GM21737 (cell line): Measurements from ENCODE around the gene RDX.
A peak's percentile ranks its signal among the peaks of the same experiment; 100 is the strongest.

ENCODE experiments used
- ATAC-seq: cut with Tn5 transposase; IDR thresholded peaks from one replicate; pipeline ENCODE4 v1.9.1; 2021; ENCODE audit warnings: mild to moderate bottlenecking, moderate library complexity; ENCODE audit not compliant: unreplicated experiment

Gene RDX

DNA sequence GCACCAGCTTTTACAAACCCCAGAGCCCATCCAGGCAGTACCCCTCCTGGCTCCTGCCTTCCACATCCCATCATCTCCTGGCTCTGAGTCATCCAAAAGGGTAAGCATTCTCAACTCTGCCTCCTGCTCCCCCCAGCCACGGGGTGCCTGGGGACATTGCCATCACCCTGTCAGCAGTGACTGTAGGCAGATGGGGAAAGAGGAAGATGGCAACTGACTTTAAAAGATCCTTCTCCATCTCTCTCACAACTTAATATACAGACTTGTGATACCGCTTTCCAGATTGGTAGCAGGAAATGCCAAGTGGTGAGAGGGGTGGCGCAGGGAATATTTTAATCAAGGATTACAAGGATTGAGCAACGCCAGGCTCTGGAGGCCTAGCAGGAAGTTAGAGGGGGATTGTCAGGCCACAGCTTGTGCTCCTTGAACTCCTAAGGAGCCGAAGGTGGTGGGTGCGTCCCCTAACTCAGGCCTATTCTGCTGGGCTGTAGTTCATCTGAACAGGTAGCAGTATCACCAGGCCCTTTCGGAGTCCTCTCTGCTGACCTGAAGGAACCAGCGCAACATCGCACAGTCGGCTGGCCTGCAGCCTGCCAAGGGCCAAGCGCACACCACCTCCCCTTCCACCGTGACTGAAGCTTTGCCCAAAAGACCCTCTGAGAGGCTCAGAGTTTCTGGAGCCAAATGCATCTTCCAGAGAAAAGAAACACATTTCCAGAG, 119.9 kb downstream of the RDX start:
- no peak for ATAC-seq

DNA sequence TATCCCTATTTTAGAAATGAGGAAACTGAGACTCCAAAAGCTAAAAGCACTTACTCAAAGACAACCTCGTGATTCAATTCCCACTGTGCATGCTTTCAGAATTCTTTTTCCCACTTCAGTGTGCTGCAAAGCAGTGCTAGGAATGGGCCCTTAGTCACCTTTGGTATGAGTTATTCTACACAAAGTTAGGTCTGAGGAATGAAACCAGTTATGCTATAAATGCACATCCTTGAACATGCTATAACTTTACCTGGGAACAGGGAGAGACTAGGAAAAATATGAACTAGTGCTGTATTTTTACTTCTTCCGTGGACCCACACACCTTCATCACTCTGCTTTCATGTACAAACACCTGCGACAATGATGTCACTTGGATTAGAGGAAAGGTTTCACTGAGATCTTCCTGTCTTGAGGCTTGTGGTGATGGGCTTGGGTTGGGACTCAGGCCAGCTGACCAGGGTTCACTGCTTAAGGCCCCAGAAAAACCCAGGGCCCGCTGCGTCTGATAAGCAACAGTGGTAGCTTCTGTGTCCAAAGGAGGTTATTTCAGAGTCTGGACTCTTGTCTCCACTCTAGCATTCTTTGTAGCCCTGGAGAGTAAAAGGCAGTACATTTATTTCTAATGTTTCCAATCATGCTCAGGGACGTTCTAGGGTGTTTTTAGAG, 121.6 kb downstream of the RDX start:
- ATAC-seq: no peak

DNA sequence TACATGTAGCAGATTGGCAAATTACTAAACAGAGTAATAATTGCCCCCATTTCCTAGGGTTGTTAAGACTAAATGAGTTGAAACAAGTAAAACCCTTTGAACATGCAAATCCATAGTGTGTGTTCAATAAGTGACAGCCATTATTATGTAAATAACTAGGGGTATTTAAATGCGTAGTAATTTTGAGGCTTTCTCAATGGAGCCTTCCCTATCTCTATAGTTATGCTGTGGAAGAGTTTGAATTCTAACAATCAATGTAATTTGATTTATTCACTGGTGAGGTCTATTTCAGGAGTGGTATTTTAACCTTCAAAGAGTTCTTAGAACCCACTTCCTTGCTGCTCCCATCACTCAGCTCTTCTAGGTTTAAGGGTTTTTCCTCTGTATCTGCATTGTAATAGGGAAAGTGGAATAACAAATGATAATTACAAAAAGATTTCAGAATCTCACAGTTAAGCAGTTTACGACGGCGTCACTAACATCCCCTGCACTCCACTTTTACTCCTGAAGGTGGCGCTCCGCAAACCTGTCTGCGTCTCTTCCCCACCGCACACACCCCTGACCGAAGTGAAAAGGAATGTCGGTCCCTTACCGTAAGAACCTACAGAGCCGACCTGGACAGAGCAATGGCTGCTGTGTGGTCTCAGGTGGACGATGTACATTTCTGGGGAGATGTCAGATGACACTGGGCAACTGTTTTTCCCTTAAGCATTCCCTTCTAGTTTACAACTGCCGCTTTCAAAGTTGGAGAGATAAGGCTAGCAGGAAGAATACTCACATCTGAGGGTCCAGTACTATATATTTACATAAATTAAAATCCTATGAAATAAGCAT, 122.4 kb downstream of the RDX start:
- ATAC-seq: peak; percentile 59

DNA sequence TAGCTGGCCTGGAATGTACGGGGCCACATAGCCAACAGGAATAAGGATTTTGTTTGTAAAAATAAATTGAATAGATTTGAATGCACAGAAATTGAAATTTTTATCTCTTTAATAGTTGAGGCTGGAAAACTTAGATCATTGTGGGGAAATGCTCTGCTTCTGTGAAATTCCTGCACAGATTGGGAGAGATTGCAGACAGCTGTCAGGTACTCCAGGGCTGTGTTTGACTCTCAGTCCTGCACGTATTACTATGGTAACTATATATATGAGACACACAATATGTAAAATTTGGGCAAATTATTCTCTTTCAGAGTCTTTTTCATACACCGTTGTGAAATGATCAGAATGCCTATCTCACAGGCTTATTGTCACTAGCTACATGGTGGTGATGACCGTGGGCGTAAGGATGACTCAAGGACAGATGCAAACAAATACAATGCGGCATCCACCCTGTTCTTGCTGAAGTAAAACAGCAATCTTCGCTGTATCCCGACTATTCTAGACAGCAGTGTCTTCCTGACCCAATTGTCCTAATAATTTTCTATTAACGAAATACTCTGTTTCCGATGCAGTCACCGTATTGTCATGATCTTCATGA, 123.8 kb downstream of the RDX start:
- ATAC-seq: no peak

DNA sequence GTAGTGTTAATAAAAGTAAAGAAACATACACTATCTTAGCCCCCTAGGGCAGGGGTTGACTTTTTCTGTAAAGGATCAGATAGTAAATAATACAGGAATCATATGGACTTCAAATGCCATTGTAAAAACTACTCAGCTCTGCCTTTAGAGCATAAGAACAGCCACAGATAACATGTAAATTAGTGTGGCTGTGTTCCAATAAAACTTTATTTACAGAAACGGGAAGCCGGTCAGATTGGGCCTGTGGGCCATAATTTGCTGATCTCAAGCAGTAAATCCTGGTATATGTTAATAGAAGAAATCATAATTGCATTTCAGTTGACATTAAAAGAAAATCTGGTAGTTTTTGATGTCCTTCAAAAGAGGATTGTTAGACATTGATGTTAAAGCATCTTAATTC, 126.7 kb downstream of the RDX start:
- ATAC-seq: no peak

DNA sequence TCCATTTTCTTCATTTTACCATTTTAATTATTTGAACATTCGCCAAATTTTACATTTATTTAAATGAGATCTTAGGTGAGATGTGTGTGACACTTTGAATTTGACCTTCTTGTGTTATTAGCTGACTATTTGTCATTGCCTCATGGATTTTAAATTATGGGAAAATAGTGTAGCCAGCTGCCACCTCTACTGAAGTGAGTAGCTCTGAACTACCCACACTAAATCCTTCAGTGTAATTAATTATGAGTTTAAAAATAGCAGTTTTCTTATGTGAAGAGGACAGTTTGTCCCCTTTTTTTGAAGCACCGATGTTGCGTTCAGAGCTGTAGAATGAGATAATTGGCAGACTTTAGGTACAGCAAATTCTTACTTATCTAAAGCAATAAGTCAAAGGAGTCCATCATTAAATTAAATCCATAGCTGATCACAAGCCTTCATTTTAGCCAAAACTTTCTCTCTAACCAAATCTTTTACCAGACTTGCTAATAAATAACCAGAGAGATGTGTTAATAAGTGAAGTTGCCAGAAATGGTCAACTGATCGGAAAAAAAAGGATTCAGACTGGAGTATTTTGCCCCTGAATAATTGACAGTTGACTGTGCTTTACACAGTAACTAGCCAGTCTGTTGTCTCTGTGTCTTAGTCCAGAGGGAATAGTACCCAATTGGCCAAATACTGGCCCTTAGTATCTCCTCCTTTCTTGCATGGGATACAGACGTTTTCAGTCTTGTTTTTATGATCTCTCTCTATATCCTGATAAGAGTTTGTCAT, 128.2 kb downstream of the RDX start:
- ATAC-seq: no peak

DNA sequence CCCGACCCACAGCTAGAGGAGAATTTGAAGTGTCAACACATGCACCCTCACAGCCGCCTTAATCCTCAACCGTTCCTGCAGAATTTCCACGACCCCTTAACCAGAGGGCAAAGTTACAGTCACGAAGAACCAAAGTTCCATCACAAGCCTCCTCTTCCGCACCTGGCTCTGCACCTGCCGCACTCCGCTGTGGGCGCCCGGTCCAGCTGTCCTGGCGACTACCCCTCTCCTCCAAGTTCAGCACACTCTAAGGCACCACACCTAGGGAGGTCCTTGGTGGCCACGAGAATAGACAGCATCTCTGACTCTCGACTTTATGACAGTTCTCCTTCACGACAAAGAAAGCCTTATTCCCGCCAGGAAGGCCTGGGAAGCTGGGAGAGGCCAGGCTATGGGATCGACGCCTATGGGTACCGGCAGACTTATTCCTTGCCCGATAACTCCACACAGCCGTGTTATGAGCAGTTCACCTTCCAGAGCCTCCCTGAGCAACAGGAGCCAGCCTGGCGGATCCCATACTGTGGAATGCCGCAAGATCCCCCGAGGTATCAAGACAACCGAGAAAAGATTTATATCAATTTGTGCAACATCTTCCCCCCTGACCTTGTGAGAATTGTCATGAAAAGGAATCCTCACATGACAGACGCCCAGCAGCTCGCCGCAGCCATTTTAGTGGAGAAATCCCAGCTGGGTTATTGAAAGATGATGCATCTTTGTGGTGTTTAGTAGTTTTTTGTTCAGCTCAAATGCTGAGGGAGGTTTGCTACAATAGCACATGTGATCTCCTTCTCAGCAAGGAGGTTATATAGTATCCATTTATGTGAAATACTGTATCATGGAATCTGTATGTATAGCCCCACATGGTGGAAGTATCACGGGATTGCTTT, 131.1 kb downstream of the RDX start:
- no peak for ATAC-seq

DNA sequence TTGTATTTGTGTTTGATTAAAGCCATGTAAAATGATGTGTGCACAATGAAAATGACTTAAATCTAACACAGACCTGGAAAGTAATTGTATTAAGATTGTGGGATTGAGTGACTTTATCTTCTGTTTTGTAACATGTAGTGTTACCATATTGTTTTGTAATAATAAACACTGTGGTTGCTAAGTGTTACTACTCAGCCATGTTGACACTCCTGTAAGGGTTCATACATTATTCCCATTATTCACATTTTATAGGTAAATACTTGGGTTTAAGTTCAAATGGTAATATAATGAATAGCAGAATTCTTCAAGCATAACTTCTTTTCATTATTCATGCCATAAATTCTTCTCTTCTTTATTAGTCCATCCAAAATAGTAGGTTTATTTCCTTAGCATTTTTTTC, 134.2 kb downstream of the RDX start:
- no peak for ATAC-seq

DNA sequence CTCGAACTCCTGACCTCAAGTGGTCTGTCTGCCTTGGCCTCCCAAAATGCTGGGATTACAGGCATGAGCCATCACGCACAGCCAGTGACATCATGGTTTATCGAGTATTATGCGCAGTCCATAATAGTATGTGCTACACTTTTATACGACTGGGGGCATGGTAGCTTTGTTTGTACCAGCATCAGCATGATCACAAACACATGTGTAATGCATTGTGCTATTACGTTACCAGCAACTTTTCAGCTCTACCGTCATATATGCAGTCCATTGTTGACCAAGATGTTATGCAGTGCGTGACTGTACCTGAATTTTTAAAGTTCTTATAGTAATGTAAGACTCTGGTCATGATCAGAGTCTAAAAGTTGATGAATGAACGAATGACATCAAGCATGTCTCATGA, 135.4 kb downstream of the RDX start:
- no peak for ATAC-seq

DNA sequence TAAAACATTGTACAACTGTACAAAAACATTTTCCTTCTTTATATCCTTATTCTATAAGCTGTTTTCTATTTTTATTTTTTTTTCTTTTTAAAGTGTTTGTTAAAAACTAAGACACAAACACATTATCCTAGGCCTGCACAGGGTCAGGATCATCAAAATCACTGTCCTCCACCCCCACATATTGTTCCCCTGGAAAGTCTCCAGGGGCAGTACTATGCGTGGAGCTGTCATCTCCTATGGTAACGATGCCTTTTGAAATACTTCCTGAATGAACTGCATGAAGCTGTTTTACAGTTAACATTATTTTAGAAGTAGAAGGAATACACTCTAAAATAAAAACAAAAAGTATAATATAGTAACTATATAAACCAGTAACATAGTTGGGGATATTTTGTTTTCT, 136.0 kb downstream of the RDX start:
- no peak for ATAC-seq

DNA sequence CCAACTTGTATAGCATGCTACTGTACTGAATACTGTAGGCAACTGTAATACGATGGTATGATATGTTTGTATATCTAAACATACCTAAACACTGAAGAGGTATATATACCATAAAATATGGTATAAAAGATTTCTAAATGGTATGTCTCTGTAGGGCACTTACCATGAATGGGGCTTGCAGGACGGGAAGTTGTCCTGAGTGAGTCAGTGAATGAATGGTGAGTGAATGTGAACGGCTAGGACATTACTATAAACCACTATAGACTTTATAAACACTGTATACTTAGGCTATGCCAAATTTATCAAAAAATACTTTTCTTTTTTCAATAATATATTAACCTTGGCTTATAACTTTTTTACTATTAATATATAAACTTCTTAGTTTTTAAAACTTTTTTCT, 136.4 kb downstream of the RDX start:
- ATAC-seq: no peak

DNA sequence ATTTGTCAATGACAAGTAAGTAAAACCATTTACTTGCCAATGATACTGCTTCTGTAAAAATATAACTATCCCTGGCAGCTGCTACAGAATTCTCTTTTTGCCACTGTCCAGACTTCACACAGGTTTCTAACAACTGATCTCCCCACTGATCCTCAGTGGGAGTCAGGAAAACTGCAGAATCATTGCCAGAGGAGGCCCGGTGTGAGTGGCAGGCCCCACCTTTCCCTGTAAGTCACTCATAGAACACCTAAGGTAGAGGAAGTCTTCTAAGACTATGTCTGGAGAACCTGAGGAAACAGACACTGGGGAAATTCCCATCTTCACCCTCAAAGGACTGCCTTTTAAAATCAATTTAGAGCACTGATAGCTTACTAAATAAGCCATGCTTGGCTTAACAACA, 136.9 kb downstream of the RDX start:
- ATAC-seq: no peak

DNA sequence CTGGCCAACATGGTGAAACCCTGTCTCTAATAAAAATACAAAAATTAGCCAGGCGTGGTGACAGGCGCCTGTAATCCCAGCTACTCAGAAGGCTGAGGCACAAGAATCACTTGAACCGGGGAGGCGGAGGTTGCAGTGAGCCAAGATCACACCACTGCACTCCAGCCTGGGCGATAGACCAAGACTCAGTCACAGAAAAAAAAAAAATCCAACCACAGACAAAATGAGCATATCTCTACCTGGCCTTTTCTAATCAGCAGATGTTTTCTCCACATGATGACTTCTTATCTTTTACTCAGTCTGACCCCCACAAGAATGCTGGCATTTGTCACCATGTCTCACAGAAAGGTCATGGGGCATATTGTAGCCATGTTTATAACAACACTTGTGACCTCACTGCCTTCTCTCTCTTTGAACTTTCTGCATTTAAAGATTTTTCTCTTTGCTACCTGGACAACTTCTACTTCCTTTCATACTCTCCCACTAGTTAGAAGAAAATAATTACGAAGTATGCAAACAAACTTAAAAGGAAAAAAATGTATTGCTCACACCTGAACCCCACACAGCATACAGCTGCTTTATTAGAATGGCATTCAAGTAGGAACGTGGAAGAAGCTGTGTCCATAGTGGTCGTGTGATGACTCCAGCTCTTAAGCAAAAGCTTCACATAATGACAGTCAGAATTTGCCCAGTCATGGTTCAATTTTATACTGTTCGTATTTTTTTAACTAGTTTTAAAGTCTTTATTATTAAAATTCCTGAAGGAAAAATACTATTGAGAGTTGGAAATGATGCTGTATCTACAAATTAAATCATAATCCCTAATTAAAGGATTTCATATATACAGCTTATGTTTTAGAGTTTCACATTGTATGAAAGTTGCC, 137.9 kb downstream of the RDX start:
- ATAC-seq: no peak

DNA sequence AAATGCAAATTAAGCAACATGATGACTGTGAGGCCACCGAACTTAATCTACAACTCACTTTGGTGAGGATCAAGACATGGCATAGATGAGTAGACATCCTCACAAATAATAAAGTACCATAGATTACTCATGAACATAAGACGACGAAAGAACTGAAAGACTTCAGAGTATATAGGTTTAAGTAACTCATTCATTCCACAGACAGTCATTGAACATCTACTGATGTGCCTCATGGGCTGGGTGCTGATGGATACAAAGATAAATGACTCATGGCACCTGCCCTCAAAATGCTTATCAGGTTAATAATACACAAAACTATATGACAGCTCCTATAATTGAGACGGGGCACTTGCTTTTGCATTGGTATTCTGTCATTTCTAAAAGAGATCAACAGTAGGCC, 139.9 kb downstream of the RDX start:
- no peak for ATAC-seq

DNA sequence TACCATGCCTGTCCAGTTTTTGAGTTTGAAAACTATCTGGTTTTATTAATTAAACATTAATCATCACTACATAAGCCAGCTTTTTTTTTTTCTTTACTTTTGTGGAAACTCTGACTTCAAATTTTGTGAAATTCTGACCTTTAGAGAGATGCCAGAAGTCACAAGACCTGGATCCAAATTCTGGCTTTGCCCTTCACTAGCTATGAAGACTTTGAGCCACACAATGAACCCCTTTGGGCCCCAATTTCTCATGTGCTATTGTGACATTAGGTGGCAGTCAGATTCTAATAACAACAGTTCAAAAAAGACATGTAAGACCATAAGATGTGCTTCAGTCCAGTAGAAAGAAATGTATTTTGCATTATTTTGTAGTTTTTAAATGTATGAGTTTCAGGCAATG, 142.9 kb downstream of the RDX start:
- ATAC-seq: no peak

DNA sequence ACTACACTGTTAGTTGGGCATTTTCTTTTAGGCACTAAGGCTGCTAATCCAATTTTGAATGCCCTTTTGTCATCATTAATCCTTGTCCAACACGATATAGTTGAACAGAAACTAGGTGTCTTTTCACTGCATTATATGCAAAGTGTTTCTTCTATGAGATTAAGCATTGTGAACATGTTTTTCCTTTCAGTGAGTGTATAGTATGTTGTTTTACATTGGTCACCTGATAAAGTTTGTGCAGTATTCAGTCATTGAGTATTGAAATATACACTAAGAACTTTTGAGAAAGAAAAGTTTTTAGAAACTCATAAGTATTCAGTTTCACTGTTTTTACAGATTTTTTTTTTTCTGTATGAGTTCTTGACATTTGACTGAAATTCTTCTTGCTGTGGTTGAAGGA, 144.2 kb downstream of the RDX start:
- ATAC-seq: no peak

DNA sequence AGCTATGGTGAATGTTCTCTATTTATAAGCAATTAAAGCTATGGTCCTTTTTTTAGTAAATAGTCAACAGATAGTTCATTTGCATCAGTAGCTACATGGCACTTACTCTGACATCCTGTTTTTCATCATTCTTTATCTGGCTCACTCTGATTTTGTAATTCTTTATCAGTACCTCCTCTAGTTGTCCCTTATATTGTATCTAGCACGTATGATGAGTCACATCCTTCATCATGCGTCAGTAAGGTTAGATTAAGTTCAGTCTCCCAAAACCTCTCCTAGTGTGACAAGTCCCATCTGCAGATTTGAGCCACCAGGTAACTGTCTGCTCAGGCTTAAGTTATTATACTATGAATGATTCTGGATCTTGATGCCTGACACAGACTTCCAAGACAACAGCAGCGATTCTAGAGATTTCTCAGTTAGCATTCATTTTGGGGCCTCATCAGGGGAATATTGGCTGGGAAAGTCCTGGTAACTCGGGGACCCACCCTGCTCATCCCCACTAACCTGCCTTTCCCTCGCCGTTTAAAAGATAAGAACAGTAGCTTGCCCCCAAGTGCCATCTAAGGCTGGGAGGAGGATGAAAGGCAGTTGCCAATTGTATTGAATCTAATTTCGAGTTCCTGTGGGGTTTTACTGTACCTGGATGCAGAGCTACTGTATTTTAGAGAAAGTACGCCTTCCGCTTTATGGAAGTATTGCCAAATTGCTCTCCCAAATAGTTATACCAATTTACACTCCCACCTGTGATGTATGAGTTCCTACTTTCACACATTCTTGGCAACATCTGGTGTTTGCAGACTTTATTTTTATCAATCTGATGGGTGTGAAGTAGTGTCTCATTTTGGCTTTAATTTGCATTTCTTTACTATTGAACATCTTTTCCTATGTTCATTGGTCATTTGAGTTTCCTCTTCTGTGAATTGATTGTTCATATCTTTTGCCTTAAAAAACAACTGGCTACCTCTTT, 147.4 kb downstream of the RDX start:
- ATAC-seq: no peak
